ENCODE data around the gene RNASE7.

RNASE7 gene

GRCh38 chr14:21084998-21085853 is 43.1 kb downstream of the RNASE7 start:
- no peak overlapping the region for H3K4me3 ChIP-seq (ENCODE audit: control insufficient read depth, low read depth, low read length)
- no peak for TF ChIP-seq CTCF (IDR thresholded peaks at IDR 0.05; ENCODE audit: control insufficient read depth, insufficient read depth, low read depth, low read length, missing control alignments)
- no peak for DNase-seq (ENCODE audit: low read depth)

- H3K4me3 ChIP-seq (ENCODE audit: control insufficient read depth, low read depth, low read length) = no peak overlapping the region
- TF ChIP-seq CTCF (IDR thresholded peaks at IDR 0.05; ENCODE audit: control insufficient read depth, insufficient read depth, low read depth, low read length, missing control alignments) = no peak
- DNase-seq (ENCODE audit: low read depth) = no peak
These were observed 44.7 kb downstream of the RNASE7 start for GRCh38 chr14:21086908-21087293.

GRCh38 chr14:21087294-21088091 is 45.3 kb downstream of the RNASE7 start:
- DNase-seq (ENCODE audit: low read depth) = peak; percentile 78
- no peak overlapping the region for H3K4me3 ChIP-seq (ENCODE audit: control insufficient read depth, low read depth, low read length)
- TF ChIP-seq CTCF (IDR thresholded peaks at IDR 0.05; ENCODE audit: control insufficient read depth, insufficient read depth, low read depth, low read length, missing control alignments) = no peak

- no peak overlapping the region for H3K4me3 ChIP-seq (ENCODE audit: control insufficient read depth, low read depth, low read length)
- TF ChIP-seq CTCF (IDR thresholded peaks at IDR 0.05; ENCODE audit: control insufficient read depth, insufficient read depth, low read depth, low read length, missing control alignments) = no peak
- no peak for DNase-seq (ENCODE audit: low read depth)
These were observed 46.5 kb downstream of the RNASE7 start for GRCh38 chr14:21088687-21089086.

- no peak overlapping the region for H3K4me3 ChIP-seq (ENCODE audit: control insufficient read depth, low read depth, low read length)
- TF ChIP-seq CTCF (IDR thresholded peaks at IDR 0.05; ENCODE audit: control insufficient read depth, insufficient read depth, low read depth, low read length, missing control alignments) = no peak
- DNase-seq (ENCODE audit: low read depth) = no peak
These were observed 47.1 kb downstream of the RNASE7 start for GRCh38 chr14:21089271-21089670.

- no peak for DNase-seq (ENCODE audit: low read depth)
- no peak for TF ChIP-seq CTCF (IDR thresholded peaks at IDR 0.05; ENCODE audit: control insufficient read depth, insufficient read depth, low read depth, low read length, missing control alignments)
These were observed 47.7 kb downstream of the RNASE7 start for GRCh38 chr14:21089877-21090193.

More at GRCh38 chr14:21089877-21090193, 47.7 kb downstream of the RNASE7 start:
- H3K4me3 ChIP-seq (ENCODE audit: control insufficient read depth, low read depth, low read length) = no peak overlapping the region

Data from AG09309 (cell line).